ENCODE data around the gene SLC24A5.
A peak's percentile ranks its signal among the peaks of the same experiment; 100 is the strongest.

The SLC24A5 gene

DNA sequence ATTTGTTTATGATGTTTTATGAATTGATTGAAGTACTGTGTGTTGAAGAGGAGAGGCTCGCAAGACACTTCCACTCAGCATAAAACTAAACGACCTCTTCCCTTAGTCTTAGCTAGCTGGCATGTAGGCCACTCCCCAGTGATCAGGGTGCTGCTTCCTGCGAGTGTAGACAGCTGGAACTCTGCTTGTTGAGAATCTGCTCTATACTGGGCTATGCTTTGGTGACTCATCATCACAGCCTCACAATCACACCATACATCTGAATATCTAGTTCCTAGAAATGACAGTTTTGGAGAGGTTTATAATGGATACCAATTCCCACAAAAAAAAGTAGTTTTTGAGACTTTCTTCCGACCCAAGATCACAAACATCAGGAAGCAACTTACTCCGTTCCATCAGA, 1.5 kb upstream of the SLC24A5 start:
- DNase-seq: no peak

DNA sequence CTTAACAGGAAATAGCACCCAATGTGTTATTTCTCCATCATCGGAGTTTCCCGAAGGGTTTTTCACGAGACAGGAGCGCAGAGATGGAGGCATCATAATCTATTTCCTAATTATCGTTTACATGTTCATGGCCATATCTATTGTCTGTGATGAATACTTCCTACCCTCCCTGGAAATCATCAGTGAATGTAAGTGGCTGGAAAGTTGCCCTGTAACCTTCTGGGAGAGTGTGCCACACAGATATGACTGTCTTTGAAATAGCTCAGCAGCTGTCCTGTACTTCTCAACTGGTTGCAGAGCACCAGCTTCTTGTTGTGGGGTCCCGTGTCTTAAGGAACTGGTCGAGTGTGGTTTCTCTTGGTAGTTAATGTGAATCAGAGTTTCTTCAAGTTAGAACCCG, 1.1 kb downstream of the SLC24A5 start:
- DNase-seq: no peak

DNA sequence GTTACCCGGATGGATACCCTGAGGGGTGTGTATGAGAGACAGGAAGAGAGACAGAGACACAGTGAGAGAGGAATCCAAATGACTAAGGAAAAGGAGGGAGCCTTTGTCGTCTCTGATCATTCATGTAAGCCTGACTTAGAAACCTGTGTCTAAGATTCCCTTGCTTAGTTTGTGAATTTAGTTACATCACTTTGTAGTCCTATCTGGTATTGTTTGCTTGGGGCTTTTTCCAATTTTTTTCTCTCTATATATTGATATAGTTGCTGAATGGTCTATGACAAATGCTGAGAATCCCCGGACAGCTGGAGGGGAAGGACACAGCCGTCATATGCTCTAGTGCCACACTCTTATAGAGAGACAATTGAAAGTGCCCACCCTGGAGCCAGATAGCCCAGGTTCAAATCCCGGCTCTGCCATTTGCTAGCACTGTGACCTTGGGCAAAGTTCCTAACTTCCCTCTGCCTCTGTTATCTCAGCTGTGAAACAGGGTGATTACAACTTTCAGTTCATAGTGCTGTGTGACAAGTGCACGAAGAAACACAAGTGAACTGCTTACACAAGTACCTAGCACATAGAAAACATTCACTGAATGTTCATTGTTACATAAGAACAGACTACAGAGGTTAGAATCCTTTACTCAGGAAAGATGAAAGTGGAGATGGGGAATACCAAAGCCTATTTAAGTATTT, 6.0 kb downstream of the SLC24A5 start:
- DNase-seq: no peak

DNA sequence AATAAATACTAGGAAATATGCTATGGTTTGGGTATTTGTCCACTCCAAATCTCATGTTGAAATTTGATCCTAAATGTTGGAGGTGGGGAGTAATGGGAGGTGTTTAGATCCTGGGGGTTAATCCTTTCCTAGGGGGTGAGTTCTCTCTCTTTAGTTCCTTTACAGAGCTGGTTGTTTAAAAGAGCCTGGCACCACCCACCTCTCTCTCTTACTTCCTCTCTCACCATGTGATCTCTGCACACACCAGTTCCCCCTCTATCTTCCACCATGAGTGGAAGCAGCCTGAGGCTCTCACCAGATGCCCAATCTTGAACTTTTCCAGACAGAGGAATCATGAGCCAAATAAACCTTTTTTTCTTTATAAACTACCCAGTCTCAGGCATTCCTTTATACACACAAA, 10.5 kb downstream of the SLC24A5 start:
- DNase-seq: no peak

DNA sequence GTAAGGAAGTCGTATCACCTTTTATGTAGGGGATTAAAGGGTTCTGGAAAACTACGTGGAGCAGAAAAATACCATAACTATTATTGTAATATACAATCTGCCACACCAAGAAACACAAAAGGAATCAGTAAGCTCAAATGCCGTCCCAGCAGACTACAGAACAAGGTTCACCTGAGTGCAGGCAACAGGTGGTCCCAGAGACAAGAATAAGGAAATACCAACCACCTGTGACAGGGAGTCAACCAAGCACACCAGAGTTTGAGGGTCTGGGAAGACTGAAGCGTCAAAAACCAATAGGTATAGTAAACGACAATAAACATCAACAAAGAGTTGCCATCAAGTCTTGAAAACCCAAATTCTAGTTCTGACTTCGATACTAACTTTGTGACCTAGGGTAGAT, 12.1 kb downstream of the SLC24A5 start:
- DNase-seq: no peak

DNA sequence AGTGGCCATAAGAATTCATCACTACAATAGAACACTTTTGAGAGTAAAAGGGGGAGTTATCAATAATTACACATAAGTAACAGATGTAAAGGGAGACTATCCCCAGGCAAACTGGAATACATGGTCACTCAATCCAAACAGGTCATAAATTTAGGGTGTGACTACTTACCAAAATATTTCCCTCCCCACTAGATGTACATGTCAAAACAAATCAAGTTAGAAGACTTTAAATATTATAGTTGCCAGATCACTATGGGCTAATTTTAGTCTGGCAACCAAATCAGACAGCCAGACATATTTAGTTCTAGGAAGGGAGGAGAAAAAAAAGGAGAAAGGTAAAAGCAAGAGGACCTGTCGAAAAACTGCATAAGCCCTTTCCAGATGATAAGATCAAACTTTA, 23.1 kb downstream of the SLC24A5 start:
- no peak for DNase-seq

DNA sequence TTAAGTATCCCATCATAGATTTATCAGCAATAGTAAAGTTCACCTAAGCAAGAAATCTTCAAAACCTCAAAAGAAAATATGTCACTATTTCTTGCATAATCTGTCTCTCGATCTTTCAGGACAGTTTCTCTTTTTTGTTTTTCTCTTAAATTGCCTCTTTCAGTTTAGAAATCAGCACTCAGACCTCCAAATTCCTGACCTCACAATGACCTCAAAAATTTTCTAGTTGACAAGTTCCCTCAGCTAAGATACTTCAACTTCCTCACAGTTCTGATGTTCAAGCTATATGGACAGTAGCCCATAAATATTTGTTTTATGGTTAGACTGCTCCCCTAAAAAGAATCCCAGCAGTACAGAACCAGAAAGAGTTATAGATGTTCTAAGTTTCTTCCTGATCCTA, 24.1 kb downstream of the SLC24A5 start:
- DNase-seq: no peak

DNA sequence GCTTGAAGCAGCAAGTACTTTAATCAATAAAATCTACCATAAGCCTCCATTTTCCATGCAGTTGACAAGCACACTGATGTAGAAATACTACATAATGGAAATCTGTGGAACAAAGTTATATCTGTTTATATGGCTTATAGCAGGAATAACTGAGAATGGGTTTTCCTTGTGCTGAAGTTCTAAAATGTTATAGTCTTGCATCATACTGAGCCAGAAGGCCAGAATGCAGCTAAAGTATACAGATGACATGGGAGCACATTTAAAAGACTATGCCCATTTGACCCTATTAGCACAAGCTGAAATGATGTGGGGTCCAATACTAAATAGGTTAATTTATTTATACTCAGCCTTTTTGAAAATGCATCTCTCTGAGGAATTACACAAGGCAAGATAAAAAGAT, 25.1 kb downstream of the SLC24A5 start:
- no peak for DNase-seq

DNA sequence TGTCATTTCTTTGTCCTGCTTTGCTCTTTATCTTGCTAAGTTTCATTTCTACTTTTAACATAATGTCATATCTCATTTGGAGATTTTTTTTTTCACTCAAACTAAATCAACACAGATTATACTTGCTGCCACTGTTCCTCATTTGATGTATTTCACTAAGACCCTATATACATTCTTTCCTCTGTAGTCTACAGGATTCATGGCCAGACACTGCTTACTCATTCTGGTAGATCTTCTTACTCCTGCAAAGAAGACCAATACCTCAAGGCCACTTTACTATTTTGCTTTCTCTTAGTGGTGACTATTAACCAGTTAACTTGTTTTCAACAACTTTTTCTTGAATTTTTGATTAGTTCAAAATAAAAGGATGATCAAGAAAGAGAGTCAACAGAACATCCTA, 26.6 kb downstream of the SLC24A5 start:
- DNase-seq: no peak

DNA sequence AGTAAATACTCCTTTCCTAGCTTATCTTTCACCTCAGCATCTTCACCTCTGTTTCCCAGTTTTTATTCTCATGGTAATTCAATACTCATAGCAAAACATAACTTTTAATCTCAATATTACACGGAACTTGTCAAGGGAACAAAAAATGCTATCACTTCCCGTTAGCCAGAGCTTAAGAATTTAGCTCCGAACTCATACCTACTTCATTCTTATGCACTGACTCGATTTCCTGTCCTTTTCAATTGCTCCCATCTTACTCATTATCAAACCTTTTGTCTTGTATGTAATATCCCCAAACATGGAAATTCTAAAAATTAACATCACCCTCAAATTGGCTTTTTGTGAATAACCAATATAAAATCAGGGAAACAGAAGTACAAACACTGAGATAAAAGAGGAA, 29.1 kb downstream of the SLC24A5 start:
- DNase-seq: no peak

DNA sequence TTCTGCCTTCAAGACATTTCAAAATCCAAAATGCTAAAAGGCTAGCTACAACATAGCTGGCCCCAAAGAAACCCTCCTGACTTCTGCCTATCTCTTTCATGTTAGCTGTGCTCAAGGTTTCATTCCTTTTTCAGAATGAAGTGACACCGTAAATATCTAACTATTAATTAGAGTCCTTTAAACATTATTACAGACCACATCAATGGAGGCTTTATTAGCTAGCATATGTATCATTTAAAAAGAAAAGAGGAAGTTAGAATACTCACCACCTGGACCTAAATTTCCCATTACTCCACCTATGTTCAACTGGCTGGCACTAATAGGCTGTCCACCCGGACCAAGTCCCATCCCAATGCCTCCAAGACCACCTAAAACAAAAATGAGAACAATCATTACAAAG, 32.7 kb downstream of the SLC24A5 start:
- DNase-seq: no peak

DNA sequence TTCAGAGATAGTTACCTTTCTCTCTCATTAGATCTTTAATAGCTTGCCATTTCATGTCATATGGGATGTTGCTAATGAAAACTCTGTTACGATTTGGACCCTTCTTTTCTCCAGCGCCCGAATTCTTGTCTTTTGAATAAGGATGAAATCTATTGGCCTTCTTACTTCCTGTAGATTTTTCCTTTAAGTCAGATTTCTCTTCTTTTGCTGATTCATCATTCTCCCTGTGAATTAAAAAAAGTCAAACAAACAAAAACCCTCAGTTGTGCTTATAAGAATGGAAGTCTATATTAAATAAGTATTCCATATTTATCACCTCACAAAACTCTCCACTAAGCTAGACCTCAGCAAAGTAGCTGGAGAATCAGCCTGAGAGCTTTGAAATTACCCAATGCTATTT, 47.8 kb downstream of the SLC24A5 start:
- no peak for DNase-seq

DNA sequence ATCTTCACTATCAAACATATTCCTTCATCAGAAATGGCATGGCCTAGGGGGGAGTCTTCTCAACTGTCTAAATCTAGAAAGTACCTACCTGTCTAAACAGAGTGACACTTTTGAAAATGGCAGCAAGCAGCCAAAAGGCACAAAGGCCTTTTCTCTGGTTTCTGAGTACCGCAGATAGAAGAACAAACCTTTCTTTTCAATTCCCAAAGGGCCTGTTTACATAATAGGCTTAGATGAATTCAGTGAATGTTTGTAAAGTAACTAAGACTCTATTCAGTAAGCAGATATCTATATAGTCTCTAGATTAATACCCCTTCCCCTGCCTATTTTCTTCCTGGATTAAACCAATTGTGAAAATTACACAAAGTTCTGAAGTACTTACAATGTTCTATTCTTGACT, 50.2 kb downstream of the SLC24A5 start:
- no peak for DNase-seq

DNA sequence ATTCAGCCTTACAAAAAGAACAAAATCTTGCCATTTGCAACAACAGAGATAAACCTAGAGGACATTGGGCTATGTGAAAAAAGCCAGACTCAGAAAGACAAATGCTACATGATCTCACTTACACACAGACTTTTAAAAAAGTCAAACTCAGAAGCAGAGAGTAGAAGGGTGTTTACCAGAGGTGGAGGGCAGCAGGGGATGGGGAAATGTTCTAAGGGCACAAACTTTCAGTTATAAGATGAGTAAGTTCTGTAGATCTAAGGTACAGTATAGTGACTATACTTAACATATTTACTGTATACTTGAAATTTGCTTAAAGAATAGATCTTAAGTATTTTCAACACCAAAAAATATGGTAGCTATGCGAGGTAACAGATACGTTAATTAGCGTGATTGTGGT, 54.3 kb downstream of the SLC24A5 start:
- DNase-seq: no peak

DNA sequence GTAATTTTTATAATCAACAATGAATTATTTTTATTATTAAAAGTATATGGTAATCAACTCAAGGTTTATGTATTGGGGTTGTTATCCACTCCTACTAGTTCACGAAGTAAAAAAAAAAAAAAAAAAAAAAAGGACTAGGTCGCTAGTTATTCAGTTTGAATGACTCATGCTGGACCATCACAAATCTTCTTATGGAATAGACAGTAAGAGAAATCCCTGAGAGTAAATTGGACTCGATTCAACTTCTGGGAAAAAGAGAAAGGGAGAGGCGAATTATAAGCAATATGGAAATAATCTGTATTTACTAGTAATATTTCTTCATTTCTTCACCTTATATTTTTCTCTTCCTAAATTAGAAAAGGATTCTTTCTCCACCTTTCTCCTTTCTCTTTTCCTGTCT, 55.3 kb downstream of the SLC24A5 start:
- DNase-seq: no peak

DNA sequence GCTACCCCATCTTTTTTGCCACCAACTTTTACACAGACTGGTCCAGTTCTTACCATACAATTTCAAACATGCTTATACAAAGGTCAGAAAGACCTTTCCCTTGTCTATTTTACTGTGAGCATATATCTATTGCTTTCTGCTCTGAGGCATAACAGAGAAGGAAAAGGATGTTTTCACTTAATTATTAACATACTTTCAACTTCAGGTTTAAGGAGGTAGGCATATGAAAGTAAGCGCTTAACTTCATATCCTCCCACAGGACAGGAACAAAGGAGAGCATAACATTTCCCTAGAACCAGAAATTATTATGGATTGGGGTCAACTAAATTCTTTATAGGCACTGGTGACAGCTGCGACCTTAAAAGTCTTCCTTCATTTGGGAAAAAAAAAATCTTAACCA, 56.2 kb downstream of the SLC24A5 start:
- no peak for DNase-seq

DNA sequence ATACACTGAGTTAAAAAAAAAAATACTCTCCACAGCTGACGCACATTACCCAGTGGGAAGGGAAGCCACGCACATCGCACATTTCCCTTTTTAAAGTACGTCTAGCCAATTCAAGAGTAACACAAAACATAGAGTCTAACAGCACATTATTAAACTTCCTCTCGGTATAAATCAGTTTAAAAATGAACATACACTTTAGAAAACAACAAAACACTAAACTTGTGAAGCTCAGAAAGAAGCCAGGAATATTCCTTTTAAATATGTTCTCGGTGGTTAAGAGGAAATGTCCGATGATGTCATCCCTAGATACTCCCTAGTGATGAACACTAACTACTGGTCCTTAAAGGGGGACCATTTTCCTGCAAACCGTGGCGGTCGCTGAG, 56.6 kb downstream of the SLC24A5 start:
- peak; percentile 19 for DNase-seq

DNA sequence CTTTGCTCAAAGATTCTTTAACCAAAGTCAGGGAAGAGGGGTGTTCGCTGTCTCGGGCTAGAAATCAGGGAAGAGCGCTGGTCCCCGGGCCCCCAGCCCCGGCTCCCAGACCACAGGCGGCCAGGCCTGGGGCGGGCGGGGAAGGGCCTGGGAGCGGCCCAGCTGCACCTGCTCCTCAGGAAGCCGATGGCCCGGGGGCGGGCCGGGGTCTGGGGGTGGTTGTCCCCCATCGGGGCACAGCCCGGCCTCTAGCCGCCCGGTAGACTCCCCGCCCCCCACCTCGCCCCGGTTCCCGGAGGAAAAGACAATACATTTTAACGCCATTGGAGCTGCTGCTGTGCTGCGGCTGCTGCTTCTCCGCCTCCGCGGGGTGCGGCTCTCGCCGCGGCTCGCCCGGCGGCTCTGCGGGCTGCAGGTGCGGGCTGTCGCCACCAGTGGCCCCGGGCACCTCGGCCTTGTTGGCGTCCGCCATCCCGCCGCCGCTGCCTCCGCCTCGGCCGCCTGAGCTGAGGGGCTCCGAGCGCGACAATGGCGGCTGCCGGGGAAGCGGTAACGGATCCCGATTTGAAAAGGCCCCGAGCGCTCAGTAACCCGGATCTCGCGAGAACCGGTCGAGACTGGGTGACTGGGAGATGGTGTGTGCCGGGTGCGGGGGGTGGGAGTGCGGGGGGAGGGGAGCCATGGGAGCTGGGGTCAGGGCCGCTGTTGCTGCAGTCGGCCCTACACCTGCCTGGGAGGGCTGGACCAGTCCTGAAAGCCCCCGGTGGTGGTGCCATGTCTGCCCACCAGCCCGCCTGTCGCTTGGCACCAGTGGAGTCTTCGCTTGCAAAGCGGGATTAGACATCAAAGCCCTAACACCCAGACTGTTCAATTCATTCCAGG, 57.2 kb downstream of the SLC24A5 start, which contains the start of gene MYEF2:
Gene MYEF2, minus strand, starts transcription at position 530 of the 882 bp plus-strand sequence. Its CDS starts 58 bp downstream, at position 472.
- DNase-seq: peak; percentile 72

DNA sequence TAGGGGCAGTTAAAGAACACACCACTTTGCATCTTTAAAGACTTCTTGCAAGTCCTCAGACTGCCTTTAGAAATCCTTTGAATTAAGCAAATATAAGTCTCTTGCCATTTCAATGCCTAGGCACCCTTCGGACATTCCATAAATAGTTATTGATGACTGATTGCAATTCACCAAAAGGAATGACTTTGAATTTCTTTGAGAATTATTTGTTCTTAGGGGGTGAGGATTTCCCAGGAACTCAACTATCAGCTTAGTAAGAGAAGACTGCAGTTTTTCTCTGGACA, 57.8 kb downstream of the SLC24A5 start:
- no peak for DNase-seq

DNA sequence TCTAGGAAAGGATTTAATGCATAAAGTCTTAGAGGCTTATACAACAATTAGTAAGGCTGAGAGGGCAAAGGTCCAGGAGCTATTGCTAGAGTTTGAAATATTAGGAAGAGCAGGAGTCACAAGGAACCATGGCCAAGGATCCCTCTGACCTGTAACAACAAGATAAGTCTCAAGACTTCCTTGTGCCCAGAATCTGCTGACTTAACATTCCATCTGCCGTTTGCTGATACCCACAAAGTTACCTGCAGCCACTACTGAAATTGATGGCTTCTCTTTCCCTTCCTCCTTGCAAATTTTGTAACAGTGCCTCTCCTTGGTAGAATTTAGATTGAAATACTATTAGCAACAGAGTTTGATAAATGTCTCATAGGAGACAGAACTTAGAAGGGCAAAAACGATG, 62.0 kb downstream of the SLC24A5 start:
- no peak for DNase-seq

DNA sequence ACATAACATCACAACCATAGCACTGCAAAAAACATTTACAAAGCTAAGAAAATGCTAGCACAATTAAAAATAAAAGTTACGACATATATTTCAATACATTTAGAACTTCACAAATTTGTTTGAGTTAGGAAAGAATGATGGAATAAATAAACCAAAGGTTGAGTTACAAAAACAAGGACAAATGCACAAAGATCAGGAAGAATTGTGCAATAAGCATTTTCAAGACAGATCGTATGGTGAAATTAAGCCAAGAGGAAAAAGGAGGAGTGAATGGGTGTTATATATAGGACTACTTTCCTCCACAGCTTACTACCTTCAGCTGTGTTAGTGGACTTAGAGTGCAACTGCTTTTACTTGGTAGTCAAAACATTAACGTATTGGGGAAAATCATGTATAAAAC, 64.7 kb downstream of the SLC24A5 start:
- no peak for DNase-seq

DNA sequence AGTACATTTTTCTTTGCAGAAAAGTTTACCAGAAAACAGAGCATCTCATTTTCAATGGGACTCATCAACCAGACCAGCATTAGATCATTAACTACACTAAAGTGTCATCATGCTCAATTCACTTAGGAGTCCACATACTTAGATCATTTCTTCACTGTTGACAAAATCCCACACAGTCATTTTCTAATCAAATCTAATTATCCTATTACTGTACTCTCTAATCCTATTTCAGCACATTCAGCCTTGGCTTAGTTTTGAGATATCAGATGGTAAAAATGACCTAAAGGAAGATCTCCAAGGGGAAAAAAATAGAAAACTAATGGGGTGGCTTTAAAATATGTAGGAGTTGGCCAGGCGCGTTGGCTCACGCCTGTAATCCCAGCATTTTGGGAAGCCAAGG, 65.5 kb downstream of the SLC24A5 start:
- no peak for DNase-seq

DNA sequence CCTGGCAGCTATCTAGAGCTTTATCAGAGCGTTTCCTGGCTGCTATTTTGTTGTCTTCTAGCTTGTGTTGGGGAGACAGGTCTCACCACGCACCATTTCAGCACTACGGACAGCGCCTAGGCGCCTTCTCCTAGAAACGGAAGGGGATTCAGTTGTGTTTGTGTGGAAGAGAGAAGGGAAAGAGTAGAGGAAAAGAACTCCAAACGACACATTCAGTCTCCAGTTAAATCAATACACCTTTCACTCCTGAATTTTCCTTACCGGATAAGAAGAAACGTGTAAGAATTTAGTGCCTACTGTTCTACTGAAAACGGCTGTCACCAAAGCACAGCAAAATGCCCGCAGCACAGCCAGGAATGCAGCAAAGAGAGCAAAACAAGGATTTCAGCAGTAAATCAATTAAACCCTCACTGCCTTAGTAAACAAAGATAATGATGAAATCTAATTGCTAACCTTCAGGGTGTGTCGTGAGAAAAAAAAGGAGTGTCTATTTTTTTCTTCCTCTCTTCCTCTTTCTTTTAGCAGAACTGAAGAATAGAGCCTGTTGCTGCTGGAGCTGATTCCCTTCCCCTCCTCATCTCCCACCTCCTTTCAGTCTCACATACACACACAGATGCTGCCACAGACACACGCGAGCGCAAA, 70.3 kb downstream of the SLC24A5 start:
- no peak for DNase-seq

DNA sequence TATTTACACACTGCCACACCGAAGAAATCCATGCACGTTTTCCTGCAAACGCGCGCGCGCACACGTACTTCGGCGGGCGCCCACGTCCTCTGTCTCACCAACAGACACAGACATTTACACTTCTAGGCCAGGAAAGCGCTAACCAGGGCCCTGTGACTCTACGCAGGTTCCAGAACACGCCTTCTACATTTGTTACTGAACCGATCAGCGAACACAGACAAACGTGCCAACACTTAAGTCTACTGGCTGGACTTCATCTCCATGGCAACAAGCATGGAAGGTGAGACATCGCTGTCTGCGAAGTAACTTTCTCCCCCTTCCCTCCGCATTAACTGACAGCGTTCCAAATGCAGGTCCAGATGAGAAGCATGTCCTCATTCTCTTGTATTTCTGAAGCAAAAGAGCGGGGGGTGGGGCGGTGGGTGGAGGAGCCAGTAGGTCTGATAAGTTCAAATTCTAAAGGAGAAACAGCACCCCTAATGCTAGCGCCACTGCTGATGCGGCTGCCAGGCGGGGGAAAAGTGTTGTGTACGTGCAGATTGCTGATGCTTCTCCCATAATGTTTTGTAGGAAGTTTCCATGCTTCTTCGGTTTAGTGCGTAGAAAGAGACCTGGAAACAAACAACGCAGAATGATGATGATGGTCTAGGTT, 70.9 kb downstream of the SLC24A5 start, which contains the start of gene CTXN2:
Gene CTXN2, plus strand, starts transcription at position 92 of the 652 bp plus-strand sequence. CDS start 9,636 bp downstream, outside the sequence.
- DNase-seq: no peak
